ENCODE measurements around the gene SLC6A5. TPM values are rescaled to one million over a fixed set of nuclear protein-coding genes. Genes with fewer than 3 reads are reported as not detected.

The SLC6A5 gene
- total RNA-seq, 2 donors from 2014 or later = 0.40 TPM; not detected in 1

GRCh38 chr11:20590381-20590780 is 9.0 kb upstream of the SLC6A5 start:
- Histone ChIP-seq H3K27ac (no peak overlapping the region), H3K9me3 (no peaks in the 10 kb centered on the region), H3K4me3 (no peak overlapping the region), H3K27me3 (replicated peaks; ENCODE audit: insufficient read depth) (no peaks in the 10 kb centered on the region), H3K36me3 (no peaks in the 10 kb centered on the region), H3K4me1 (replicated peaks) (no peaks in the 10 kb centered on the region)
- no peak for TF ChIP-seq CTCF (IDR thresholded peaks at IDR 0.05)
- TF ChIP-seq POLR2AphosphoS5 (IDR thresholded peaks at IDR 0.05) = no peak
- TF ChIP-seq POLR2A (IDR thresholded peaks at IDR 0.05) = no peak
- no peak for DNase-seq (ENCODE audit: low spot score)
- WGBS = 80% methylated on average over 3 of the region's 3 CpGs
- intact Hi-C loops (cut with DNase I) = no loop called here

GRCh38 chr11:20592741-20593140 is 6.7 kb upstream of the SLC6A5 start:
- H3K36me3 ChIP-seq = no peaks in the 10 kb centered on the region
- 56% methylated on average over 2 of the region's 2 CpGs for WGBS
- peaks cover 9% of the 10 kb centered on the region for H3K27me3 ChIP-seq (replicated peaks; ENCODE audit: insufficient read depth)
- H3K27ac ChIP-seq = no peak overlapping the region
- no peak for TF ChIP-seq CTCF (IDR thresholded peaks at IDR 0.05)
- TF ChIP-seq POLR2A (IDR thresholded peaks at IDR 0.05) = no peak
- TF ChIP-seq POLR2AphosphoS5 (IDR thresholded peaks at IDR 0.05) = no peak
- intact Hi-C loops (cut with DNase I) = no loop called here
- no peak for DNase-seq (ENCODE audit: low spot score)
- H3K4me3 ChIP-seq = no peak overlapping the region
- H3K4me1 ChIP-seq (replicated peaks) = no peaks in the 10 kb centered on the region
- no peaks in the 10 kb centered on the region for H3K9me3 ChIP-seq

GRCh38 chr11:20594274-20595061 is 4.9 kb upstream of the SLC6A5 start:
- intact Hi-C loops (cut with DNase I) = no loop called here
- H3K4me3 ChIP-seq = no peak overlapping the region
- peaks cover 17% of the 10 kb centered on the region for H3K27me3 ChIP-seq (replicated peaks; ENCODE audit: insufficient read depth)
- H3K9me3 ChIP-seq = no peaks in the 10 kb centered on the region
- no peaks in the 10 kb centered on the region for H3K36me3 ChIP-seq
- no peak overlapping the region for H3K27ac ChIP-seq
- no peak for DNase-seq (ENCODE audit: low spot score)
- 83% methylated on average over 8 of the region's 8 CpGs for WGBS
- no peaks in the 10 kb centered on the region for H3K4me1 ChIP-seq (replicated peaks)
- TF ChIP-seq POLR2AphosphoS5 (IDR thresholded peaks at IDR 0.05) (no peak), CTCF (IDR thresholded peaks at IDR 0.05) (no peak), POLR2A (IDR thresholded peaks at IDR 0.05) (no peak)

- WGBS = 82% methylated on average over 5 of the region's 5 CpGs
These were observed 4.3 kb upstream of the SLC6A5 start for GRCh38 chr11:20595101-20595500.

More at GRCh38 chr11:20595101-20595500, 4.3 kb upstream of the SLC6A5 start:
- intact Hi-C loops (cut with DNase I) = no loop called here
- H3K9me3 ChIP-seq = no peaks in the 10 kb centered on the region
- H3K4me3 ChIP-seq = no peak overlapping the region
- H3K36me3 ChIP-seq = no peaks in the 10 kb centered on the region
- no peaks in the 10 kb centered on the region for H3K4me1 ChIP-seq (replicated peaks)
- no peak overlapping the region for H3K27ac ChIP-seq
- no peak for DNase-seq (ENCODE audit: low spot score)
- TF ChIP-seq CTCF (IDR thresholded peaks at IDR 0.05) = no peak
- TF ChIP-seq POLR2AphosphoS5 (IDR thresholded peaks at IDR 0.05) = no peak
- TF ChIP-seq POLR2A (IDR thresholded peaks at IDR 0.05) = no peak
- H3K27me3 ChIP-seq (replicated peaks; ENCODE audit: insufficient read depth) = peaks cover 18% of the 10 kb centered on the region

Data from prostate gland (tissue), 2 donors.